ENCODE measurements around the gene GJB1. TPM values are rescaled to one million over a fixed set of nuclear protein-coding genes. Genes with fewer than 3 reads are reported as not detected.

Gene GJB1
- not detected in 2 replicates for total RNA-seq

GRCh38 chrX:71222929-71223328 is at the start of gene GJB1:
Gene GJB1, plus strand, starts transcription at chrX:71223224. Its CDS starts 484 bp downstream, at chrX:71223708.

GRCh38 chrX:71254092-71254963 is 31.3 kb downstream of the GJB1 start, which contains the start of gene ZMYM3:
Gene ZMYM3, minus strand, starts transcription at chrX:71254140. Its CDS starts 885 bp downstream, at chrX:71253255.

Other genes with a start within 250 kb of the GJB1 start
- 57.6 and 71.6 TPM in 2 replicates for gene SNX12, start 154.9 kb upstream of the GJB1 start, total RNA-seq
- gene FOXO4, start 127.4 kb upstream of the GJB1 start, total RNA-seq = 3.6 and 4.9 TPM in 2 replicates
- gene CXorf65, start 116.5 kb upstream of the GJB1 start, total RNA-seq = not detected in 2 replicates
- not detected in 2 replicates for gene IL2RG, start 111.6 kb upstream of the GJB1 start, total RNA-seq
- 8.7 and 20.7 TPM in 2 replicates for gene MED12, start 104.6 kb upstream of the GJB1 start, total RNA-seq
- gene NLGN3, start 78.4 kb upstream of the GJB1 start, total RNA-seq = not detected in 2 replicates
- 7.5 and 9.2 TPM in 2 replicates for gene ZMYM3, start 30.9 kb downstream of the GJB1 start, total RNA-seq
- gene NONO, start 60.4 kb downstream of the GJB1 start, total RNA-seq = 273 and 280 TPM in 2 replicates
- 0.24 and 1.1 TPM in 2 replicates for gene ITGB1BP2, start 78.5 kb downstream of the GJB1 start, total RNA-seq
- 18.6 and 24.5 TPM in 2 replicates for gene TAF1, start 143.1 kb downstream of the GJB1 start, total RNA-seq

All from tracheal epithelial cell (primary cell).